HepG2 (cell line): Measurements from ENCODE around the gene MFSD6. TPM values are rescaled to one million over a fixed set of nuclear protein-coding genes. Genes with fewer than 3 reads are reported as not detected.

Experiments used
- ATRX ChIP-seq: sonication (generic); formaldehyde crosslinking; IDR thresholded peaks from 2 replicates; pipeline ENCODE4 v1.4.0; 2020; ENCODE audit warnings: missing genetic modification reagents, borderline replicate concordance
- BCL6 ChIP-seq: IDR thresholded peaks from 2 replicates; pipeline ENCODE4 v1.6.1; 2016; ENCODE audit warnings: missing genetic modification reagents, missing compliant biosample characterization
- CHCHD3 ChIP-seq: sonication (generic); formaldehyde crosslinking; IDR thresholded peaks from 2 replicates; pipeline ENCODE4 v1.8.0; 2022; ENCODE audit warnings: mild to moderate bottlenecking, missing genetic modification reagents, moderate library complexity
- GATA4 ChIP-seq: sonication (generic); IDR thresholded peaks from 2 replicates; pipeline ENCODE4 v1.6.1; 2016; ENCODE audit warnings: antibody characterized with exemption, low read depth, borderline replicate concordance
- HDAC1 ChIP-seq: sonication (generic); formaldehyde crosslinking; IDR thresholded peaks from 2 replicates; pipeline ENCODE4 v1.5.1; 2020; ENCODE audit warnings: mild to moderate bottlenecking, missing genetic modification reagents
- KLF12 ChIP-seq: sonication (generic); formaldehyde crosslinking; IDR thresholded peaks from 2 replicates; pipeline ENCODE4 v1.4.0; 2020; ENCODE audit warnings: missing genetic modification reagents, borderline replicate concordance
- LCORL ChIP-seq, 2 experiments: fragments of 450-650 bp in 1 of 2; sonication (generic) in 1 of 2; formaldehyde crosslinking in 1 of 2; IDR thresholded peaks; 2 replicates each; pipeline versions ENCODE4 v1.5.0 to v1.6.1; 2017 to 2020; ENCODE audit warnings: antibody characterized with exemption in 1 of 2, missing genetic modification reagents in 1 of 2
- MAFK ChIP-seq, 2 experiments: IDR thresholded peaks in 1 of 2; conservative IDR thresholded peaks in 1 of 2; 2 replicates each; pipeline ENCODE4 v1.6.1; 2011; ENCODE audit warnings: improper control_type of control experiment in 2 of 2, low read length in 2 of 2
- NR2F1 ChIP-seq, 2 experiments: fragments of 450-650 bp in 1 of 2; formaldehyde crosslinking in 1 of 2; IDR thresholded peaks; 2 replicates each; pipeline versions ENCODE4 v1.5.0 to v1.6.1; 2016 to 2020; ENCODE audit warnings: mild to moderate bottlenecking in 1 of 2, missing compliant biosample characterization in 1 of 2, missing genetic modification reagents in 1 of 2, moderate library complexity in 1 of 2
- PRPF4 ChIP-seq: fragments of 200-400 bp; formaldehyde crosslinking; IDR thresholded peaks from 2 replicates; pipeline ENCODE4 v1.6.1; 2016; ENCODE audit warnings: low read length, low read depth; ENCODE audit not compliant: poor library complexity, severe bottlenecking
- RFXAP ChIP-seq: sonication (generic); formaldehyde crosslinking; IDR thresholded peaks from 2 replicates; pipeline ENCODE4 v1.4.0; 2020; ENCODE audit warnings: missing genetic modification reagents, borderline replicate concordance
- STAT5B ChIP-seq: sonication (generic); formaldehyde crosslinking; IDR thresholded peaks from 2 replicates; pipeline ENCODE4 v1.4.0; 2020; ENCODE audit warnings: missing genetic modification reagents
- TAF15 ChIP-seq: fragments of 200-400 bp; formaldehyde crosslinking; IDR thresholded peaks from one replicate; pipeline ENCODE4 v1.6.1; 2018; ENCODE audit warnings: mild to moderate bottlenecking, low read depth, low read length; ENCODE audit not compliant: poor library complexity, severe bottlenecking
- ZBTB7B ChIP-seq: sonication (generic); formaldehyde crosslinking; IDR thresholded peaks from 2 replicates; pipeline ENCODE4 v1.4.0; 2020; ENCODE audit warnings: missing genetic modification reagents
- ZNF329 ChIP-seq: sonication (generic); formaldehyde crosslinking; IDR thresholded peaks from 2 replicates; pipeline ENCODE4 v1.9.0; 2021; ENCODE audit warnings: low read depth, mild to moderate bottlenecking, missing genetic modification reagents
- ZNF335 ChIP-seq: sonication (generic); formaldehyde crosslinking; IDR thresholded peaks from 2 replicates; pipeline ENCODE4 v1.4.0; 2020; ENCODE audit warnings: missing genetic modification reagents
- ZNF558 ChIP-seq: sonication (generic); formaldehyde crosslinking; IDR thresholded peaks from 2 replicates; pipeline ENCODE4 v1.9.0; 2022; ENCODE audit warnings: mild to moderate bottlenecking, missing genetic modification reagents, borderline replicate concordance
- ZNF567 ChIP-seq: sonication (generic); formaldehyde crosslinking; IDR thresholded peaks from 2 replicates; pipeline ENCODE4 v1.8.1; 2023; ENCODE audit warnings: mild to moderate bottlenecking, missing genetic modification reagents, borderline replicate concordance
- ZNF777 ChIP-seq: sonication (generic); formaldehyde crosslinking; IDR thresholded peaks from 2 replicates; pipeline ENCODE4 v1.4.0; 2020; ENCODE audit warnings: missing genetic modification reagents
- ZNF883 ChIP-seq: sonication (generic); formaldehyde crosslinking; IDR thresholded peaks from 2 replicates; pipeline ENCODE4 v1.5.1; 2020; ENCODE audit warnings: mild to moderate bottlenecking, missing genetic modification reagents; ENCODE audit errors: not compliant biosample characterization
- polyA plus RNA-seq, 8 experiments: library from polyadenylated mRNA; depleted of rRNA in 3 of 8; stranded (reverse) in 7 of 8; unstranded in 1 of 8; fragments of >200 nt; fragmentation: Illumina TruSeq in 4 of 8; extraction: Trizol in 4 of 8; gene quantifications; 2 replicates each; pipeline versions ENCODE4 v1.2.1 to v1.2.3, GENCODE V29; 2011 to 2016; ENCODE audit warnings: low read depth in 4 of 8, missing spikeins in 1 of 8, mixed read lengths in 1 of 8; ENCODE audit not compliant: insufficient read depth in 1 of 8
- total RNA-seq, 5 experiments: library from RNA; depleted of rRNA; stranded (reverse); fragments of >200 nt; fragmentation: Illumina TruSeq; extraction: Trizol; gene quantifications; 2 replicates each; pipeline ENCODE4 v1.2.3, GENCODE V29; 2016; ENCODE audit warnings: low read depth in 1 of 5
- TF ChIP-seq, protein P1 (sequence below): IDR thresholded peaks from 2 replicates; pipeline ENCODE4 v1.6.1; 2016; ENCODE audit warnings: low read depth
- TF ChIP-seq, protein P2 (sequence below): sonication (generic); formaldehyde crosslinking; IDR thresholded peaks from 2 replicates; pipeline ENCODE4 v1.4.0; 2020; ENCODE audit warnings: missing genetic modification reagents, borderline replicate concordance
- TF ChIP-seq, protein P3 (sequence below): sonication (generic); formaldehyde crosslinking; IDR thresholded peaks from 2 replicates; pipeline ENCODE4 v1.4.0; 2020; ENCODE audit warnings: mild to moderate bottlenecking, missing genetic modification reagents, borderline replicate concordance
- TF ChIP-seq, protein P4 (sequence below): sonication (generic); formaldehyde crosslinking; IDR thresholded peaks from 2 replicates; pipeline ENCODE4 v1.8.1; 2023; ENCODE audit warnings: mild to moderate bottlenecking, moderate library complexity, missing genetic modification reagents

The MFSD6 gene
- total and polyA plus RNA-seq, 2 of the 13 experiments (the other 11 are each of a cell fraction or from before 2014, with no cell fraction given) = 0.92 to 1.4 TPM

DNA sequence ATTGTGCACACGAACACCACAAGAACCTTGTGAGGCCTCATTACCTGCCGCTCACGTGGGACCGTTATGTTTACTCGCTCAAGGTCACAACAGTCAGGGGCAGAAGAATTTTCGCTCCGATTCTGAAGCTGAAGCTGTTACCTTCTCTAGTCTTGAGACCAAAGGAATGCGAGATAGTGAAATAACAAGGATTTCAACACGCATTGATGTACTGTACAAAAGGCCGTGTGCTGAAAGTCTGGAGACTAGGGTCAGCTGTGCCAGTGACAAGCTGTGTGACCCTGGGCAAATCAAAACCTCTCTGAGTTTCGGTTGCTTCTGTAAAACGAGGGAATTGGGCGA is 125.8 kb downstream of the MFSD6 start (continued):
- TF ChIP-seq, protein P1, sequence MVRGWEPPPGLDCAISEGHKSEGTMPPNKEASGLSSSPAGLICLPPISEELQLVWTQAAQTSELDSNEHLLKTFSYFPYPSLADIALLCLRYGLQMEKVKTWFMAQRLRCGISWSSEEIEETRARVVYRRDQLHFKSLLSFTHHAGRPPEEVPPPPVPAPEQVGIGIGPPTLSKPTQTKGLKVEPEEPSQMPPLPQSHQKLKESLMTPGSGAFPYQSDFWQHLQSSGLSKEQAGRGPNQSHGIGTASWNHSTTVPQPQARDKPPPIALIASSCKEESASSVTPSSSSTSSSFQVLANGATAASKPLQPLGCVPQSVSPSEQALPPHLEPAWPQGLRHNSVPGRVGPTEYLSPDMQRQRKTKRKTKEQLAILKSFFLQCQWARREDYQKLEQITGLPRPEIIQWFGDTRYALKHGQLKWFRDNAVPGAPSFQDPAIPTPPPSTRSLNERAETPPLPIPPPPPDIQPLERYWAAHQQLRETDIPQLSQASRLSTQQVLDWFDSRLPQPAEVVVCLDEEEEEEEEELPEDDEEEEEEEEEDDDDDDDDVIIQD = no peak; the same call in 1 of the 2 replicates
- TF ChIP-seq ZNF335 (CRISPR knock-in tag) (0 out of 2 replicates have a peak, but pooled peaks have one; percentile 19), ZNF567 (CRISPR knock-in tag) (no peak), ZNF558 (CRISPR knock-in tag) (no peak), GATA4 (no peak), ZNF329 (CRISPR knock-in tag) (no peak), CHCHD3 (no peak), MAFK (conservative IDR thresholded peaks at IDR 0.05 in 1 of 2, IDR thresholded peaks at IDR 0.05 in 1 of 2; ENCODE audit: low read length in 2 of 2) (no peak), HDAC1 (peak; percentile 55; the same call in 1 of the 2 replicates), TAF15 (no peak), PRPF4 (no peak), KLF12 (no peak), LCORL (IDR thresholded peaks at IDR 0.05) (no peak), LCORL (CRISPR knock-in tag; IDR thresholded peaks at IDR 0.05) (no peak), STAT5B (CRISPR knock-in tag) (no peak), ZBTB7B (no peak; the same call in 1 of the 2 replicates), ZNF883 (CRISPR knock-in tag) (no peak), NR2F1 (CRISPR knock-in tag; IDR thresholded peaks at IDR 0.05) (no peak), ATRX (no peak), BCL6 (CRISPR knock-in tag) (no peak), ZNF777 (CRISPR knock-in tag) (no peak), RFXAP (no peak)
- TF ChIP-seq, protein P2, sequence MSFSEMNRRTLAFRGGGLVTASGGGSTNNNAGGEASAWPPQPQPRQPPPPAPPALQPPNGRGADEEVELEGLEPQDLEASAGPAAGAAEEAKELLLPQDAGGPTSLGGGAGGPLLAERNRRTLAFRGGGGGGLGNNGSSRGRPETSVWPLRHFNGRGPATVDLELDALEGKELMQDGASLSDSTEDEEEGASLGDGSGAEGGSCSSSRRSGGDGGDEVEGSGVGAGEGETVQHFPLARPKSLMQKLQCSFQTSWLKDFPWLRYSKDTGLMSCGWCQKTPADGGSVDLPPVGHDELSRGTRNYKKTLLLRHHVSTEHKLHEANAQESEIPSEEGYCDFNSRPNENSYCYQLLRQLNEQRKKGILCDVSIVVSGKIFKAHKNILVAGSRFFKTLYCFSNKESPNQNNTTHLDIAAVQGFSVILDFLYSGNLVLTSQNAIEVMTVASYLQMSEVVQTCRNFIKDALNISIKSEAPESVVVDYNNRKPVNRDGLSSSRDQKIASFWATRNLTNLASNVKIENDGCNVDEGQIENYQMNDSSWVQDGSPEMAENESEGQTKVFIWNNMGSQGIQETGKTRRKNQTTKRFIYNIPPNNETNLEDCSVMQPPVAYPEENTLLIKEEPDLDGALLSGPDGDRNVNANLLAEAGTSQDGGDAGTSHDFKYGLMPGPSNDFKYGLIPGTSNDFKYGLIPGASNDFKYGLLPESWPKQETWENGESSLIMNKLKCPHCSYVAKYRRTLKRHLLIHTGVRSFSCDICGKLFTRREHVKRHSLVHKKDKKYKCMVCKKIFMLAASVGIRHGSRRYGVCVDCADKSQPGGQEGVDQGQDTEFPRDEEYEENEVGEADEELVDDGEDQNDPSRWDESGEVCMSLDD (CRISPR knock-in tag) = no peak
- TF ChIP-seq, protein P3, sequence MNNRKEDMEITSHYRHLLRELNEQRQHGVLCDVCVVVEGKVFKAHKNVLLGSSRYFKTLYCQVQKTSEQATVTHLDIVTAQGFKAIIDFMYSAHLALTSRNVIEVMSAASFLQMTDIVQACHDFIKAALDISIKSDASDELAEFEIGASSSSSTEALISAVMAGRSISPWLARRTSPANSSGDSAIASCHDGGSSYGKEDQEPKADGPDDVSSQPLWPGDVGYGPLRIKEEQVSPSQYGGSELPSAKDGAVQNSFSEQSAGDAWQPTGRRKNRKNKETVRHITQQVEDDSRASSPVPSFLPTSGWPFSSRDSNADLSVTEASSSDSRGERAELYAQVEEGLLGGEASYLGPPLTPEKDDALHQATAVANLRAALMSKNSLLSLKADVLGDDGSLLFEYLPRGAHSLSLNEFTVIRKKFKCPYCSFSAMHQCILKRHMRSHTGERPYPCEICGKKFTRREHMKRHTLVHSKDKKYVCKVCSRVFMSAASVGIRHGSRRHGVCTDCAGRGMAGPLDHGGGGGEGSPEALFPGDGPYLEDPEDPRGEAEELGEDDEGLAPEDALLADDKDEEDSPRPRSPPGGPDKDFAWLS = no peak
- TF ChIP-seq, protein P4, sequence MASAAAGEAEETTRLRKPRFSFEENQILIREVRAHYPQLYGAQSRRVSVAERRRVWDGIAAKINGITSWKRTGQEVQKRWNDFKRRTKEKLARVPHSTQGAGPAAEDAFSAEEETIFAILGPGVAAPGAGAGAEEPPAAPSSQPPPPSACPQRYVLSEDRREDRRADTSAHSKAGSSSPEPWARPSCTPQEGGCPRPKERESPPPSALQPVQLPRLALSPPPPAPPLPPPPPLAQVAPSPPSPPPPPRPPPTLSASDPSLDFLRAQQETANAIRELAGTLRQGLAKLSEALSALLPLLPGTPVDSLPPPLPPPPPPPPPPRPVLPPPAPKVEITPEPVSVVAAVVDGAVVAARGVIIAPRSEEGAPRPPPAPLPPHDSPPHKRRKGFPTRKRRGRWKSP (CRISPR knock-in tag) = no peak; the same call in 1 of the 2 replicates
